SU-DHL-6 (cell line): ENCODE results near the gene ZNF574.

Experiments used
- H2AFZ ChIP-seq: fragments of 200-600 bp; sonication (generic); 2 replicates; pipeline ENCODE4 v1.6.1; 2014; ENCODE audit warnings: low read depth, mild to moderate bottlenecking, moderate library complexity, mixed read lengths, antibody characterized with exemption, low read length; ENCODE audit not compliant: severe bottlenecking
- H3F3A ChIP-seq: fragments of 200-600 bp; shearing (Covaris generic); 2 replicates; pipeline ENCODE4 v1.6.0; 2016; ENCODE audit warnings: antibody characterized with exemption, mild to moderate bottlenecking; ENCODE audit not compliant: insufficient read depth
- H3K27ac ChIP-seq: fragments of 200-600 bp; sonication (generic); 2 replicates; pipeline ENCODE4 v1.5.1; 2016; ENCODE audit warnings: low read depth, mild to moderate bottlenecking, low read length, moderate library complexity, mixed read lengths
- H3K27me3 ChIP-seq: fragments of 200-600 bp; sonication (generic), shearing (Covaris generic); 2 replicates; pipeline ENCODE4 v1.6.0; 2014; ENCODE audit warnings: mild to moderate bottlenecking, low read length
- H3K36me3 ChIP-seq: fragments of 200-600 bp; sonication (generic); 2 replicates; pipeline ENCODE4 v1.6.1; 2014; ENCODE audit warnings: mild to moderate bottlenecking, low read length, mixed read lengths
- H3K4me2 ChIP-seq: fragments of 300-600, 200-600 bp; shearing (Covaris generic), sonication (generic); 2 replicates; pipeline ENCODE4 v1.6.0; 2014; ENCODE audit warnings: low read length, low read depth, mild to moderate bottlenecking; ENCODE audit not compliant: poor library complexity, severe bottlenecking
- H3K4me3 ChIP-seq: fragments of 200-600 bp; sonication (generic); 2 replicates; pipeline ENCODE4 v1.5.1; 2014; ENCODE audit warnings: antibody characterized with exemption, low read length, mild to moderate bottlenecking, mixed read lengths; ENCODE audit not compliant: insufficient read depth, poor library complexity, severe bottlenecking
- H3K79me2 ChIP-seq: fragments of 200-600 bp; sonication (generic); 2 replicates; pipeline ENCODE4 v1.6.1; 2014; ENCODE audit warnings: mild to moderate bottlenecking, low read length, moderate library complexity; ENCODE audit not compliant: insufficient read depth
- H3K9ac ChIP-seq: fragments of 200-600 bp; sonication (generic); 2 replicates; pipeline ENCODE4 v1.7.0; 2014; ENCODE audit warnings: mild to moderate bottlenecking, low read length
- H3K9me2 ChIP-seq: fragments of 200-600 bp; sonication (generic); replicated peaks from 2 replicates; pipeline ENCODE4 v1.6.1; 2014; ENCODE audit warnings: low read length; ENCODE audit not compliant: insufficient read depth
- H3K9me3 ChIP-seq: fragments of 200-600 bp; sonication (generic); 2 replicates; pipeline ENCODE4 v1.6.1; 2014; ENCODE audit warnings: low read length, mixed read lengths; ENCODE audit not compliant: insufficient read depth
- H4K20me1 ChIP-seq: fragments of 200-600 bp; sonication (generic); 2 replicates; pipeline ENCODE4 v1.6.1; 2014; ENCODE audit warnings: low read depth, mild to moderate bottlenecking, antibody characterized with exemption, low read length, moderate library complexity, mixed read lengths
- CTCF ChIP-seq: fragments of 200-600 bp; sonication (generic); IDR thresholded peaks from one replicate; pipeline ENCODE4 v1.5.1; 2017; ENCODE audit warnings: antibody characterized with exemption, mild to moderate bottlenecking, low read length, moderate library complexity; ENCODE audit not compliant: insufficient read depth, poor library complexity, severe bottlenecking
- EZH2phosphoT487 ChIP-seq: fragments of 200-600 bp; sonication (generic), shearing (Covaris generic); conservative IDR thresholded peaks from 2 replicates; pipeline ENCODE4 v1.6.1; 2018; ENCODE audit warnings: mild to moderate bottlenecking, antibody characterized with exemption, low read length, moderate library complexity, mixed read lengths

Gene ZNF574

GRCh38 chr19:42060117-42060516 lies 15.8 kb upstream of the ZNF574 start:
- no peaks in the 10 kb centered on the region for H3K27me3 ChIP-seq
- no peaks in the 10 kb centered on the region for H3K79me2 ChIP-seq
- no peaks in the 10 kb centered on the region; the same call in 1 of the 2 replicates for H3F3A ChIP-seq
- no peaks in the 10 kb centered on the region for H3K9me3 ChIP-seq
- H3K36me3 ChIP-seq, result no peaks in the 10 kb centered on the region
- H3K4me3 ChIP-seq, result no peak overlapping the region
- no peaks in the 10 kb centered on the region for H3K9me2 ChIP-seq
- no peak overlapping the region for H2AFZ ChIP-seq
- no peak overlapping the region for H3K27ac ChIP-seq
- H4K20me1 ChIP-seq, result no peaks in the 10 kb centered on the region
- TF ChIP-seq CTCF (no peak), EZH2phosphoT487 (no peak)
- no peak overlapping the region for H3K9ac ChIP-seq
- H3K4me2 ChIP-seq, result no peak overlapping the region

- Histone ChIP-seq H4K20me1 (no peaks in the 10 kb centered on the region), H3K9me3 (no peaks in the 10 kb centered on the region), H3K27ac (no peak overlapping the region), H2AFZ (no peak overlapping the region), H3K4me2 (no peak overlapping the region), H3K36me3 (no peaks in the 10 kb centered on the region), H3K9me2 (no peaks in the 10 kb centered on the region), H3K9ac (no peak overlapping the region), H3F3A (no peaks in the 10 kb centered on the region), H3K27me3 (no peaks in the 10 kb centered on the region), H3K4me3 (no peak overlapping the region), H3K79me2 (no peaks in the 10 kb centered on the region)
- no peak for TF ChIP-seq CTCF
These were observed 13.6 kb upstream of the ZNF574 start for GRCh38 chr19:42062381-42062780.

DNA sequence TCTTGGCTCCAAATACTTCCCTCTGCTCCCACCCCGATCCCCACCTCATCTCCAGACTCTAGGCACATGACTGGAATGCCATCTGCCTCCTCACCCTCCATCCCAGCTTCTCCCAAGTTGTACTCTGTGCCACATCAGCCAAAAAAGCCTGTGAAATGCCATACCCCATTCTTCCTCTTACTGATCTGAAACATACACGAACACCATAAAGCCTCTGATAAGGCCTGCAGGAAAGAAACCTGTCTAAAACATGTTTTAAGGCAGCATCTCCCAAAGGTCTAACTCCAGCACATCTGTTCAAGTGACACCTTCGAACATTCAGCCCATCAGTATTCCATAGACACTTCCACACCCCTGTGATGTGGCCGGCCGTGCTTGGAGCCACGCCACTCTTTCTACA lies 11.5 kb upstream of the ZNF574 start:
- no peaks in the 10 kb centered on the region for H3K27me3 ChIP-seq
- H3K4me3 ChIP-seq, result no peak overlapping the region
- no peak overlapping the region for H3K4me2 ChIP-seq
- TF ChIP-seq EZH2phosphoT487, result no peak
- TF ChIP-seq CTCF, result no peak
- no peaks in the 10 kb centered on the region for H3F3A ChIP-seq
- H3K9me3 ChIP-seq, result no peaks in the 10 kb centered on the region
- H3K27ac ChIP-seq, result no peak overlapping the region
- H3K9me2 ChIP-seq, result no peaks in the 10 kb centered on the region
- H4K20me1 ChIP-seq, result no peaks in the 10 kb centered on the region
- no peak overlapping the region for H3K9ac ChIP-seq
- no peaks in the 10 kb centered on the region for H3K79me2 ChIP-seq
- H3K36me3 ChIP-seq, result no peaks in the 10 kb centered on the region
- H2AFZ ChIP-seq, result no peak overlapping the region

DNA sequence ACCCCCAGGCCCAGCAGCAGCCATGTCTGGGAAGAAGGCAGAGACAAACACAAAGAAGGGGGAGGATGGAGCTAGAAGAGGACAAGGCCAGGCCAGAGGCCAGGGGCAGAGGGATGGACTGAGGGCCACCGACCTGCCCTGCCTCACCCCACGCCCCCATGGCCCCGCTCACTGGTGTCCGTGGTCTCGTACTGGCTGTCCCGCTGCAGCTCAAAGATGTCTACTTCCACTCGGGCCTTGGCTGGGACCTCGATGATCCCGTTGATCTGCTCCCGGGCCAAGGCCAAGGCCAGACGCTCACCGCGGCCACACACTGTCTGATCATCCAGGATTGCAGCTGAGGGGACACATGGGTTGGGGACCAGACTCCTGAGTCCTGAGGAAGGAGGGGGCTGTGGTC lies 10.9 kb upstream of the ZNF574 start:
- no peak overlapping the region for H3K9ac ChIP-seq
- no peaks in the 10 kb centered on the region for H3K36me3 ChIP-seq

More for the DNA sequence above, 10.9 kb upstream of the ZNF574 start:
- Histone ChIP-seq H2AFZ (no peak overlapping the region), H3K27ac (no peak overlapping the region), H3K9me3 (no peaks in the 10 kb centered on the region), H4K20me1 (no peaks in the 10 kb centered on the region), H3K79me2 (no peaks in the 10 kb centered on the region), H3K4me2 (no peak overlapping the region), H3K4me3 (no peak overlapping the region), H3K27me3 (no peaks in the 10 kb centered on the region), H3F3A (no peaks in the 10 kb centered on the region), H3K9me2 (no peaks in the 10 kb centered on the region)
- TF ChIP-seq EZH2phosphoT487 (no peak), CTCF (no peak)
